NCI-H1436 treated with DMSO at 0.1 percent for 48 hours (cell line): ENCODE results near the gene CEP164.

Experiments used
- DNase-seq: peaks from one replicate; lab custom pipeline; 2025; lab: John Stamatoyannopoulos, UW

Gene CEP164

GRCh38 chr11:117327567-117328374, at the start of gene CEP164:
CEP164 (plus strand) TSS chr11:117327854; CDS start chr11:117338587, 10,733 bp downstream.
- DNase-seq: peak; percentile 85

GRCh38 chr11:117278347-117278746, 49.3 kb upstream of the CEP164 start:
- no peak for DNase-seq

- DNase-seq: no peak
Observed at GRCh38 chr11:117279711-117280376, 47.8 kb upstream of the CEP164 start.

GRCh38 chr11:117281159-117281558, 46.5 kb upstream of the CEP164 start:
- no peak for DNase-seq

GRCh38 chr11:117281869-117282268, 45.8 kb upstream of the CEP164 start:
- no peak for DNase-seq

GRCh38 chr11:117282956-117283355, 44.7 kb upstream of the CEP164 start:
- no peak for DNase-seq

DNA sequence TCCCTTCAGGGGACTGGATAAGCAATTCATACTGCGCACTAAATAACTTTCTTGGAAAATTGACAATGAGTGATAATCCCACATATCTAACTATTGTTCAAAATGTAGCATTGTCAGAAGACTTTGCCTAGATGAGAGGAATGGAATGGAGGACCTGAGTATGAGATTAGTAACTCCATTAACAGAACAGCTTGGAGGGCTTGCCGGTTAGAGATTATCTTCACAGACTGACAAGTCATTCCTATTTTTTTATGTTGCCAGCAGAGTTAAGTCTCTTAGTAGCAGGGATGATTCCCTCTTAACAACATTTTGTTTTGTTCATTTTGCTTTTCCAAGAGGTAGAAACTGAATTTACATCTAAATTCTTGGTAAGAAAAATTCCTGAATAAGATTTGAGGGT, 43.6 kb upstream of the CEP164 start:
- DNase-seq: no peak

- DNase-seq: no peak
Observed at GRCh38 chr11:117286588-117286987, 41.1 kb upstream of the CEP164 start.

GRCh38 chr11:117287668-117288067, 40.0 kb upstream of the CEP164 start:
- no peak for DNase-seq

GRCh38 chr11:117289795-117290194, 37.9 kb upstream of the CEP164 start:
- no peak for DNase-seq

DNA sequence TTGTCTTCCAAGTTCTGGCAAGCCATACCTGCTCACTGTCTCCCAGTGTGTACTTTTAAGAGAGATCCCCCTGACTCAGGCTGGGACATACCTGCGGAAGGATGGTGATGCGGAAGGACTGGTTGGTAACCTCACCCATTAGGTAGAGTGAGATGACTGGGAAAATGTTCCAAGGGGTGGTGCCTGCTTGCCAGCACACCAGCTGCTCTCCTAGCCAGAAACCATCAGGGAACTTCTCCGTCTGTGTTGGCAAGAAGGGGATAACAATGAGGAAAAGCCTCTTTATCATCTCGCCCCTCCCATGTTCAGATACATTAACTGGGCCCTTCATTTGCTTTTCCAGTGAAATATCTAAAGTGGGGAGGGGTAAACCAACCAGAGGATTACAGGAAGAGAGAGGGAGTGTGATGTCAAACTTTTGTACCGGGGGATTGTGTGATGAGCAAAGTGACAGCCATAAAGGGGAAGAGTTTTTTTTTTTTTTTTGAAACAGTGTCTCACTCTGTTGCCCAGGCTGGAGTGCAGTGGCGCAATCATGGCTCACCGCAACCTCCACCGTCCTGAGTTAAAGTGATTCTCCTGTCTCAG, 36.8 kb upstream of the CEP164 start, which contains the start of gene BACE1-AS:
TSS of gene BACE1-AS (plus strand) at position 538 of the 588 bp plus-strand sequence.
- no peak for DNase-seq

DNA sequence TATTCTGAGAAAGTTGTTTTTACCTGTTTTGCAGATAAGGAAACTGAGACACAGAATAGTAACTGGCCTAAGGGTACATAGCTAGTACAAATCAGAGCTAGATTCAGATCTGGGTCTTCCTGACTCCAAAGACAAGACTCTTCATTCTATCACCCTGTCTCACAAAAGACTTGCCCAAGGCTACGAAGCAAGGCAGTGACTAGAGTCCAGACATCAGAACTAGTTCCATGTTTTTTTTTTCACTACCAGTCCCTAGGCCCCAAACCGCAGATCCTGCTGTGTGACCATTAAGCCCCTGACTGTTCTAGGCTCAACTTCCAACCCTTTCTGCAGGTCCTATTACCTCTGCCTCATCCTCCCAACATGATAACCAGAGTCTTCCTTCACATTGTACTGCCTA, 35.0 kb upstream of the CEP164 start:
- DNase-seq: no peak

GRCh38 chr11:117295438-117296137, 32.1 kb upstream of the CEP164 start:
- DNase-seq: no peak

- DNase-seq: no peak
Observed at GRCh38 chr11:117296881-117297280, 30.8 kb upstream of the CEP164 start.

- no peak for DNase-seq
Observed at GRCh38 chr11:117298195-117298594, 29.5 kb upstream of the CEP164 start.

GRCh38 chr11:117299351-117300282, 28.0 kb upstream of the CEP164 start:
- DNase-seq: no peak

- DNase-seq: no peak
Observed at GRCh38 chr11:117300283-117300663, 27.4 kb upstream of the CEP164 start.

DNA sequence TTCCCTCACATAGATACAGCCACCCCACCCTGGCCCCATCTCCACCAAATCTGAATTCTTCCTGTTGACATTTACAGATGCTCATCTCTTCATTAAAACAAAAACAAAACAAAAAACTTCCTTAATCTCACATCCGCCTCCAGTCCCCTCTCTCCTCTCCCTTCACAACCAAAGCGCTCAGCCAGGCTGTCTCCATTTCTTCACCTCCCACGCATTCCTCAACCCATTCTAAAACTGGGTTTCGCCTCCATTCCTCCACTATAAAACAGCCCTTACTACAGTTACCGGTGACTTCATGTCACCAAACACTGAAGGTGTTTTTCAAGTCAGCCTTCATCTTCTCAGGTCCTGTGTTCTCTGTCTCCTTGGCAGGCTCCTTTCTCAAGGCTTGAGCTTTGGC, 26.9 kb upstream of the CEP164 start:
- DNase-seq: no peak

- DNase-seq: no peak
Observed at GRCh38 chr11:117302228-117302627, 25.4 kb upstream of the CEP164 start.

GRCh38 chr11:117303101-117303500, 24.6 kb upstream of the CEP164 start:
- peak; percentile 50 for DNase-seq

GRCh38 chr11:117303646-117304315, 23.9 kb upstream of the CEP164 start:
- DNase-seq: no peak
